ENCODE data around the gene LARGE2.

Gene LARGE2

GRCh38 chr11:45927684-45928413 is 5.4 kb downstream of the LARGE2 start:
- DNase-seq (ENCODE audit: extremely low spot score, insufficient read length, low read depth) (no peak), FAIRE-seq (no peak)

- FAIRE-seq (no peak), DNase-seq (ENCODE audit: extremely low spot score, insufficient read length, low read depth) (no peak)
Measured at GRCh38 chr11:45928535-45929215, 6.2 kb downstream of the LARGE2 start.

- DNase-seq (ENCODE audit: extremely low spot score, insufficient read length, low read depth) (no peak), FAIRE-seq (peak; percentile 15)
Measured at GRCh38 chr11:45929486-45930030, 7.1 kb downstream of the LARGE2 start.

- FAIRE-seq, result peak; percentile 99
Measured at GRCh38 chr11:45930031-45930794, 7.8 kb downstream of the LARGE2 start.

GRCh38 chr11:45930951-45931570 is 8.6 kb downstream of the LARGE2 start:
- DNase-seq (ENCODE audit: extremely low spot score, insufficient read length, low read depth) (no peak), FAIRE-seq (no peak)

More at GRCh38 chr11:45930031-45930794, 7.8 kb downstream of the LARGE2 start:
- peak; percentile 88 for DNase-seq (ENCODE audit: extremely low spot score, insufficient read length, low read depth)

DNA sequence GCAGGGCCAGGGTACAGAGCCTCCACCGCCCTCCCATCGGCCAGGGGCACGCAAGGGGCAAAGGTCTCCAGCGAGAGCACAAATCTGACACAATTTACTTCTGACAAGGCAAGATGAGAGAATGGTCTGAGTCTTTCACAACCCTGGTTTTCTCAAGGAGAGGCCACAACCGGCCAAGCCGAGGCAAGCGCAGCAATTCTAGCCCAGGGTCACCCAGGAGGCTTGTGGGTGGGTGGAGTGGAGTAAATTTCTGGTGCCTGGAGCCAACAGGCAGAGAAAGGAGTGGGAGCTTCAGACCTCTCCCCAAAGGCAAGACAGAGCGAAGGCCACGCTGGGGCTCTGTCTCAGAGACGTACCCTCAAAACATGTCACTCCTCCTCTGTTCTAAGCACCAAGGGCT is 9.3 kb downstream of the LARGE2 start:
- no peak for FAIRE-seq
- DNase-seq (ENCODE audit: extremely low spot score, insufficient read length, low read depth), result no peak

DNA sequence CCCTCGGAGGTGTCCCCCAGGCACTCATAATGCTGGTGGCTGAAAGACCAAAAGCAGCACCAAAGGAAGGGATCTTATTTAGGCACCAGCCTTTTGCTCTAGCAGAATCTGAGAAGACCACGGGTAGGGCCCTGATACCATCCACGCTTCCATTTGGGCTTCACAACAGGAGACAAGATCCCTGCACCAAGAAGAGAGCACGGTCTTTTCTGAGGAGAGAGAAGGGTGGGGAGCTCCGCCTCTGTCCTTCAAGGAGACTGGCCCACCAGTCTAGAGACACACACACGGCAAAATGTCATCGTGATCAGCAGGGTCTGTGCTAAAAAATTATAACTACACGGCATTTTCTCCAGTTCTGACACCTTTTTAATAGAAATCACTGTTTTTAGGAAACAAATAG is 9.8 kb downstream of the LARGE2 start:
- DNase-seq (ENCODE audit: extremely low spot score, insufficient read length, low read depth) (no peak), FAIRE-seq (no peak)

DNA sequence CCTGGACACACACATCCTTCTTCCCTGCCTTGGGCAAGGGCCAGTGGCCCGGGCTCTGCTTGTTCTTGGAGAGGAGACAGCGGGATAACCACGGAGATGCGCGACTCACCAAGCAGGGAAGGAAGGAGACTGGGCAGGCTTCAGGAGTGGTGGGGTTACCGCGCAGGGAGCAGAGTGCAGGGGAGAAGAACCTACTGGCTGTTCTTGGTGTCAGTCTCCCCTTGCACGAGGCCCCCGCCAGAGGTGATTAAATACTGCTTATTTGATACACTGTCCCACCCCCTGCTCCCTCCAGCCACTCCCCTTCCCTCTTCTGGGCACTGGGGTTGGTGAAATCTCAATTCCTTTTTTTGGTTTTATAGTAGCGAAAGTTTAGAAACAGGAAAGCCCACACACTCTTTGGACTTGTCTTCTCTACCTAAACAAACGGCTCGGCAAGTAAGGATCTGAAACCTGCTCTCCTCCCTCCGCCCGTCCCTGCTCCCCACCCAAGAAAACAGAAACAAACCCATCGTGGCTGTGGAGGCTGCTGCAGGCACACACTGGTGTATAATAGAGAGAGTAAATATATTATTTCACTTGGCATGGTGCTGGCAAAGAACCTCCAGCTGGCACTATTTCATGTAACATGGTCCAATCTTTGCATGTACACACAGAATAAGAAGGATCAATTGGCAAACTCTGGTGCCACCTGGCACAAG is 10.8 kb downstream of the LARGE2 start:
- no peak for DNase-seq (ENCODE audit: extremely low spot score, insufficient read length, low read depth)
- peak; percentile 26 for FAIRE-seq

DNA sequence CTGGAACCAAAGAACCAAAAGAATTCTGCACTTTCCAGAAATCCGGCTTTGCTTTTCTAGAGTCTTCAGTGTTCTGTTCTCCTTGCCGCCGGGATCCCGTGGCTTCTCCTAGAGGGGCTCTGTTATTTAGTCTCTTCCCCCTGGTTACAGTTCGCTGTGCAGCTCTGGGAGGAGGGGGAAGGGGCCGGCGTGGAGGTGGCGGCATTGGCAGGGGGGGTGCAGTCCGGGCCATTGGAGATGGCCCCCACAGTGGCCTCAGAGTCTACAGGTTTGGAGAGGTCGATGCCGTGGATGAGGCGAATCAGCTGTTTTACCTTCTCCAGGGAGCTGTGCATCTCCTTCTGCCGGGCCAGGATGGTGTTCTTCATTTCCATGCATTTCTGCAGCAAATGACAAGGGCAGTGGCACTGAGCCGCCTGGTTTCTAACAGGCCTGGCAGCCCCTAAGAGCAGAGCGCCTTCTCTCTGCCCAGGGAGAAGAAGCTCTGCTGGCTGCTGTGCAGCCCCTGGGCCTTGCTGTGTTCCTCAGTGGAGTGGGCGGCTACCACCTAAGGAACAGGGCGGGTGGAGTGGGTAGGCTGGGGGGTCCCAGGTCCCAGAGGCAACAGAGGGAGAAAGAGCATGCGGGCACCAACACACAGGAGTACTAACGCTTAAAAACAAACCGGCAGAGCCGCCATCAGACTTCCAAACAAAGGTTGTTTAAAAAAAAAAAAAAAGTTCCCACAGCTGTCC is 11.6 kb downstream of the LARGE2 start:
- DNase-seq (ENCODE audit: extremely low spot score, insufficient read length, low read depth) (no peak), FAIRE-seq (no peak)

DNA sequence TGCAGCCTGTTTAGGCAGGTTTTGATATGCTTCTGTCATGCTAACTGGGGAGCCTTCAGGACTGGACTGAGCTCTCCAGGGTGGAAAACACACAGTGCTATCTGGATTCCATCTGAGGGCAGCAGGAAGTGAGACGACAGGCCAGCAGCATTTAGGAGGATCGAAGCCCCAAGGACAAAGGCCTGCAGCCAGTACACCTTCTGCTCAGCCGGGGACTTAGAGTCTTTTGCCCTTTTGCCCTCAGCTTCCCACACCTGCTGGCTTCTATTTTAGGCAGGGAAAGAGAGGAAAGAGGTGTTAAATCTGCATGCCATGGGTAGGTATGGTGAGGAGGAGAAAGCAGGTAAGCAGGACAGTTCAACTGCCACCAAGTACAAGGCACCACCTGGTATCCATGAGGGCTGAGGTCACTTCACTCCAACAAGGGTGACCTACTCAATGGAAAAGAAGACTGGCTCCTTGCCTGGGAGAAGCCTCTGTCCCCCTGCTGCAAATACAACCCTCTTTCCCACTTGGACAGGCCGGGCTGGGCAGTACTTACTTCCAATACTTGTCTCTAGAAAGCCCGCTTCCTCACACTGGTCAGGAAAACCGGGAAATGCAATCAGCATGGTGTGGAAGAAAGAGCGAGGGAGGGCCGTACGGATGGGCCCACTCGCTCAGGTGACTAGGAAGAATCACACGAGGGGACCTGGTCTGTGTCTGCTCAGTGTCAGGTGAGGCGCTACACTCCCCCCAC is 12.3 kb downstream of the LARGE2 start:
- DNase-seq (ENCODE audit: extremely low spot score, insufficient read length, low read depth) (no peak), FAIRE-seq (no peak)

DNA sequence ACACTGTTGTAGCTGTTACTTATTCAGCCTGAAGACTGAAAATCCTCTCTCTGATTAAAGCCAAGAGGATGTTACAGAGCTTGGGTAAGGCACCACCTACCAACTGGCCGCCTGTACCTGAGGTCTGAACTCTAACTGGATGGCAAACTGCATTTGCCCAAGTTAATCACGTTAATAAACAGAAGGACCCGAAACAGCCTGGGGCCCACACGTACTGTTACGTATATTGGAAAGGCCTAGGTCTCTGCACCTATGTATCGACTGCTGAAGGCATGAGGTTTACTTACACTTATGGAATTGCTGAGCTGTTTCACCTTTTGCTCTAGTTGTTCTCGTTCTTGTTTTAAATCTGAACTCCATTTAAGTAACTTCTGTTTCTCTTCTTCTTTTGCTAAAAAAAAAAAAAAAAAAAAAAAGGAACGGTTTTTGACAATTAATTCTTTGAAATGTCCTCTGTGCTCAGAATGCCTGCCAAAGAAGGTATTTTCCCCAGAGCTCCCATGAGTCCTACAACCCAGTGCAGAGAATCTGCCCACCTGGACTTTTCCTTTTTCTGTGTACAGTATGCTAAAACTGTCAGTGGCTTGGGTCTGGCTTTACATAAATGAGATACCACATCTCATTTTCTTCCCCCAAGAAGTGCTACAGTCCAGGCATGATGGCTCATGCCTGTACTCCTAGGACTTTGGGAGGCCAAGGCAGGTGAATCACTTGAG is 13.1 kb downstream of the LARGE2 start:
- DNase-seq (ENCODE audit: extremely low spot score, insufficient read length, low read depth), result no peak
- no peak for FAIRE-seq

GRCh38 chr11:45936511-45937054 is 14.1 kb downstream of the LARGE2 start:
- FAIRE-seq, result no peak
- DNase-seq (ENCODE audit: extremely low spot score, insufficient read length, low read depth), result no peak

- FAIRE-seq (no peak), DNase-seq (ENCODE audit: extremely low spot score, insufficient read length, low read depth) (no peak)
Measured at GRCh38 chr11:45937916-45938315, 15.5 kb downstream of the LARGE2 start.

GRCh38 chr11:45939836-45940235 is 17.4 kb downstream of the LARGE2 start:
- no peak for FAIRE-seq

DNA sequence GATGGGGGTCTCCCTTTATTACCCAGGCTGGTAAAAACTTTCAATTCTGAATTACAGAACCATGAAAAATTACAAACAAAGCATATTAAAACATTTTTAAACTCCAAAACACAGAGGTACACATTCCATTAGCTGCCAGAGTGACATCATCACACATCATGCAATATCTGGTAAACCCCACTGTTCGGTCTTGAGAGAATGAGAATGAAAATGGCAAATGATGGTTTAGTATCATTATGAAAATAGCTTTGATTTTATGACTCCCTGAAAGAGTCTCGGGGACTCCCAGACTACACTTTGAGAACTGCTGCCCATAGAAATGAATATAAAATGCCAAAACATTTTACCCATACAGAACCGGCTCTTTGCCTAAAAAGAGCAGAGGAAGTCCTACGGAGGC is 18.8 kb downstream of the LARGE2 start:
- DNase-seq (ENCODE audit: extremely low spot score, insufficient read length, low read depth), result no peak
- no peak for FAIRE-seq

More at GRCh38 chr11:45939836-45940235, 17.4 kb downstream of the LARGE2 start:
- no peak for DNase-seq (ENCODE audit: extremely low spot score, insufficient read length, low read depth)

- DNase-seq (ENCODE audit: extremely low spot score, insufficient read length, low read depth), result no peak
- no peak for FAIRE-seq
Measured at GRCh38 chr11:45942381-45942780, 19.9 kb downstream of the LARGE2 start.

DNA sequence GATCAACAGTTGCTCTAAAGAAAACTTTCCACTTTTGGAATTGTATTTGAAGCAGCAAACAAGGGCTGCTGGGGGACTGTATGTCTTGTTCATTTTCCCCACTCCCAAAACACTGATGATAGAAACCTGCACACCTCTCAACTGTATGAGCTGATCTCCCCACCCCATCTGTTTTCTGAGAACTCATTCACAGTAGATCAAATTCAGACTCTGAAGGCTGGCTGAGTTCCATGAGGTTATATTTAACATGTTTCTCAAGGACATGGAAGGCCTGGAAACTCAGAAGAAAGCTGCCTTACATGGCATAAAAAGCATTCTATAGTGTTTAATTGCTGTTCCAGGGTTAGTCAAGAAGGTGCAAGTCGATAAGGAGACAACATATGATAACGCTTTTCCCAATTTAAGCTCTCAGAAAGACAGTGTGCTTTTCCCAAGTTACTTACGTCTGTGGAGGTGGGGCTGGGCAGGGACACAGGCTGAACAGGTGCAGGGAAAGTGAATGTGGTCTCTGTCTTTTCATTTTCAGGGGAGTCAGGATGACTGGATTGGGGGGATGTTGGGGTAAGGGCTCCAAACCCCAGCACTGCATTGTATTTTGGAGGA is 23.0 kb downstream of the LARGE2 start:
- DNase-seq (ENCODE audit: extremely low spot score, insufficient read length, low read depth), result no peak
- FAIRE-seq, result no peak

Data from GM18507 (cell line).